Ovary (tissue), 9 donors: ENCODE measurements around the gene RALA. TPM values are rescaled to one million over a fixed set of nuclear protein-coding genes. Genes with fewer than 3 reads are reported as not detected.

Experiments used
- DNase-seq, 5 donors: peaks; one replicate each; pipeline ENCODE4 v3.0.0-alpha.2; 2019 to 2020
- H3K27ac ChIP-seq, 2 donors: fragments of 200-600 bp; one replicate each; pipeline versions ENCODE4 v1.5.1 to v1.8.0; 2019 to 2022
- H3K27me3 ChIP-seq: fragments of 200-600 bp; one replicate; pipeline ENCODE4 v1.8.0; 2022
- H3K36me3 ChIP-seq: fragments of 200-600 bp; sonication (generic); one replicate; pipeline ENCODE4 v1.5.1; 2019
- H3K4me1 ChIP-seq: one replicate; pipeline ENCODE4 v1.8.1; 2013; ENCODE audit warnings: mild to moderate bottlenecking, moderate library complexity; ENCODE audit not compliant: insufficient read depth
- H3K4me3 ChIP-seq: fragments of 200-600 bp; sonication (generic); one replicate; pipeline ENCODE4 v1.5.1; 2017
- H3K9me3 ChIP-seq, 2 donors: fragments of 200-600 bp in 1 of 2; sonication (generic) in 1 of 2; one replicate each; pipeline versions ENCODE4 v1.5.1 to v1.8.1; 2013 to 2019; ENCODE audit warnings: mild to moderate bottlenecking in 1 of 2, moderate library complexity in 1 of 2
- EP300 ChIP-seq: sonication (generic); formaldehyde crosslinking; IDR thresholded peaks from one replicate; pipeline ENCODE4 v1.6.1; 2017; ENCODE audit warnings: antibody characterized with exemption
- POLR2A ChIP-seq: fragments of 450-650 bp; IDR thresholded peaks from one replicate; pipeline ENCODE4 v1.6.1; 2017; ENCODE audit warnings: antibody characterized with exemption, mild to moderate bottlenecking, moderate library complexity
- WGBS, 3 donors: extraction: QIAGEN DNeasy Blood & Tissue Kit in 1 of 3; methylation state at CpG; one replicate each; pipeline versions ENCODE4 v1.1.5 to v1.1.7; 2013 to 2017; 5-methylcytosine and 5-hydroxymethylcytosine counted together
- intact Hi-C, 4 donors: fragments of 100-400 bp; cut with DNase I; formaldehyde crosslinking; loops; one replicate each; pipeline versions ENCODE4 v1.11.0 to v1.15.1; 2022 to 2023
- polyA plus RNA-seq, 2 donors: library from polyadenylated mRNA; stranded (reverse); fragments of 200-250 nt in 1 of 2; fragments of 350-450 nt in 1 of 2; fragmentation: Illumina TruSeq in 1 of 2; extraction: RNeasy Lipid Tissue Mini Kit (QIAGEN cat#74804) in 1 of 2; gene quantifications; one replicate each; pipeline ENCODE4 v1.2.3, GENCODE V29; 2013 to 2014
- total RNA-seq, 7 donors: library from RNA; depleted of rRNA in 2 of 7; stranded (reverse); fragments of >200 nt in 2 of 7; fragmentation: NEBNext Ultra II Directional in 3 of 7; extraction: Animal tissue kit (Norgen Biotek cat#: 25700) in 3 of 7; gene quantifications; one replicate each; pipeline versions ENCODE4 v1.1.0 to v1.2.4, GENCODE V29; 2016 to 2023
- TF ChIP-seq, protein P1 (sequence below), 3 donors: fragments of 450-650 bp in 2 of 3; fragments of 200-600 bp in 1 of 3; IDR thresholded peaks; one replicate each; pipeline versions ENCODE4 v1.5.1 to v1.8.0; 2016 to 2022; ENCODE audit warnings: antibody characterized with exemption in 3 of 3, mild to moderate bottlenecking in 1 of 3
- donor health status: DM: no; HTN: no; CAD: no; lungs with moderate emphysema.
- donor health status: DM: no; HTN: no; CAD: no.
- donor health status: Bipolar disorder and iron deficiency.
- donor health status: DM: yes; HTN: yes; CAD: no.
- donor health status: DM: no; HTN: no; CAD: no.
- donor health status: DM: yes; HTN: yes; CAD: no.

RALA gene
- total and polyA plus RNA-seq, 9 donors, result 13.9 to 32.9 (median 25.2) TPM

DNA sequence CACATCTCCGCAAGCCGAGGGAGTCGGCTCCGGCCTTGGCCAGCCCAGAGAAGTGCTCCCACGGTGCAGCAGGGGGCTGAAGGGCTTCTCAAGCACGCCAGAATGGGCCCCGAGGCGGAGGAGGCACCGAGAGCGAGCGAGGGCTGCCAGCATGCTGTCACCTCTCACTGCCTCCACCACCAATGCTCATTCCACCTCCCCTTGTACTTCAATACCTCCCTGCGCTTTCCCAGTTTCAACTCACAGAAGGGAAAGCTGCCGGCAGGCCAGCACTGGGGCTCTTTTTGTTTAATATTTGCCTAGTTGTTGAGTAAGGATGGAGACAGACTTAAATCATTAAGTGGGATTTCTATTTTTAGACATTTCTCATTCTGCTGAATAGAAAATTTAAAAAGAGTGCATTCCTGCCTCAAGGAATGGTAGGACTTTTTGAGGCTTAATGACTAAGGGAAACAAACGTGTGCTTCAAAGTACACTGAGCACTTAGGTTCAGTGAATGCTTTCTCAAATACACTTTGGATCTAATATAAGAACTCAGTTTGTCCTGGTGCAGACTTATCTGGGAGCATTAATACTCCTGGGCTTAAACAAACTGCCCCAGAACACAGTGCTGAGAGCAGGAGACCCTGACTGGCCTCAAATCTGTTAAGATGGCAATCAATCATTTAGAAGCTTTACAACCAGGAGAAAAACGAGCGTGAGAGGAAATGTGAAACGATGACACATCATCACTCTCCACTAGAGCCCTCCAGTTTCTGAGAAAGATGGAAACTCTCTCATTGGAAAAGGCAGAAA lies 131.2 kb downstream of the RALA start:
- Histone ChIP-seq H3K4me1 (peaks cover 6% of the 10 kb centered on the region), H3K4me3 (peak overlapping the region; percentile 22), H3K9me3 (no peaks in the 10 kb centered on the region), H3K27me3 (no peaks in the 10 kb centered on the region), H3K36me3 (no peaks in the 10 kb centered on the region), H3K27ac (no peak overlapping the region)
- peak in 4 of 5 donors; percentile 24 to 67 (median 46) for DNase-seq
- TF ChIP-seq, protein P1, sequence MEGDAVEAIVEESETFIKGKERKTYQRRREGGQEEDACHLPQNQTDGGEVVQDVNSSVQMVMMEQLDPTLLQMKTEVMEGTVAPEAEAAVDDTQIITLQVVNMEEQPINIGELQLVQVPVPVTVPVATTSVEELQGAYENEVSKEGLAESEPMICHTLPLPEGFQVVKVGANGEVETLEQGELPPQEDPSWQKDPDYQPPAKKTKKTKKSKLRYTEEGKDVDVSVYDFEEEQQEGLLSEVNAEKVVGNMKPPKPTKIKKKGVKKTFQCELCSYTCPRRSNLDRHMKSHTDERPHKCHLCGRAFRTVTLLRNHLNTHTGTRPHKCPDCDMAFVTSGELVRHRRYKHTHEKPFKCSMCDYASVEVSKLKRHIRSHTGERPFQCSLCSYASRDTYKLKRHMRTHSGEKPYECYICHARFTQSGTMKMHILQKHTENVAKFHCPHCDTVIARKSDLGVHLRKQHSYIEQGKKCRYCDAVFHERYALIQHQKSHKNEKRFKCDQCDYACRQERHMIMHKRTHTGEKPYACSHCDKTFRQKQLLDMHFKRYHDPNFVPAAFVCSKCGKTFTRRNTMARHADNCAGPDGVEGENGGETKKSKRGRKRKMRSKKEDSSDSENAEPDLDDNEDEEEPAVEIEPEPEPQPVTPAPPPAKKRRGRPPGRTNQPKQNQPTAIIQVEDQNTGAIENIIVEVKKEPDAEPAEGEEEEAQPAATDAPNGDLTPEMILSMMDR (IDR thresholded peaks at IDR 0.05), result no peak
- TF ChIP-seq EP300, result no peak
- TF ChIP-seq POLR2A, result no peak
- 9 to 29% (median 17%) methylated on average over 17 of the region's 17 CpGs for WGBS, 3 donors
- intact Hi-C loops, result no loop called here

DNA sequence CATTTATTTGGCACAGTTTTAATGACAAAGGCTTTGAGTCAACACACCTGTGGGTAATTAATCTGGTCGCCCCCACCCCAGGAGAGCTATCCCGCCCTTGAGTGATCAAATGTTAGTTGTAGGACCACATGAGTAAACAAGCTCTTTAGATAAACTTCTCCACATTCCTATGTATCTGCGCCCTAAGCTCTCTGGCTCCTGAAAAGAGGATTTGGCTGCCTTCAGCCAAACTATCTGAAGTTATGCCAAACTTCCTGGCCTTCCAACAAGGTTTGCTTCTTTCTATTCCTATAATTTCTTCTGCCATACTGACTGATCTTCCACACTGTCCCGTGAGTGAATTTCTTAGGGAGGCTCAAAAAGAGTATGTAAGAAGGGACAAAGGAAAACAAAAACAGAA lies 134.2 kb downstream of the RALA start:
- no peak for DNase-seq
- no peak overlapping the region for H3K4me3 ChIP-seq
- intact Hi-C loops, result no loop called here
- H3K27me3 ChIP-seq, result no peaks in the 10 kb centered on the region
- WGBS, 3 donors, result 27 to 35% (median 34%) methylated on average over 4 of the region's 4 CpGs
- TF ChIP-seq EP300 (no peak), POLR2A (no peak)
- TF ChIP-seq, protein P1 (IDR thresholded peaks at IDR 0.05), result no peak
- peaks cover 6% of the 10 kb centered on the region for H3K4me1 ChIP-seq
- H3K36me3 ChIP-seq, result no peaks in the 10 kb centered on the region
- no peak overlapping the region for H3K27ac ChIP-seq
- H3K9me3 ChIP-seq, result no peaks in the 10 kb centered on the region

Other genes starting within 250 kb of the RALA start
- 10 to 100 TPM; 21.0 to 33.6 (median 25.6) TPM for gene YAE1, start 57.2 kb upstream of the RALA start, total RNA-seq
- gene YAE1, start 57.2 kb upstream of the RALA start, polyA plus RNA-seq, result 10 to 100 TPM; 28.5 to 30.7 TPM